ENCODE results near the gene SDR42E2. TPM values are rescaled to one million over a fixed set of nuclear protein-coding genes. Genes with fewer than 3 reads are reported as not detected.

SDR42E2 gene
- total RNA-seq, 4 donors from 2014 or later: not detected

DNA sequence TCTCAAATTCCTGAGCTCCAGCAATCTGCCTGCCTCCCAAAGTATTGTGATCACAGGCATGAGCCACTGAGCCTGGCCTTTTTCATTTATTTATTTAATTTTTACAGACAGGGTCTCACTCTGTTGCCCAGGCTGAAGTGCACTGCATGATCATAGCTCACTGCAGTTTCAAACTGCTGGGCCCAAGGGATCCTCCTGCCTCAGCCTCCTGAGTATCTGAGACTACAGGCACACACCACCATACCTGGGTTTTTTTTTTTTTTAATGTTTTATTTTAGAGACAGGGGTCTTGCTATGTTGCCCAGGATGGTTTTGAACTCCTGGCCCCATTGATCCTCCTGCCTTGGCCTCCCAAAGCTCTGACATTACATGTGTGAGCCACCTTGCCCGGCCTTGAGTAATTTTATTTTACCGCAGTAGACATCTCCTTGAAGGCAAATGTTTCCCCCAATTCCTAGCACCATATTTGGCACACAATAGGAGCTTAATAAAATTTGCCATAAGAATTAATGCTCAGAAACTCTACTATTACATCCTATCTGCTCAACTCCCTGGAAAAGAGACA is 41.9 kb downstream of the SDR42E2 start:
- WGBS, 2 donors: 92 to 98% methylated on average over 2 of the region's 2 CpGs
- intact Hi-C loops (cut with DNase I; ENCODE audit: low total_unique reads): no loop called here
- no peak for TF ChIP-seq POLR2A (IDR thresholded peaks at IDR 0.05)
- TF ChIP-seq, protein P1, sequence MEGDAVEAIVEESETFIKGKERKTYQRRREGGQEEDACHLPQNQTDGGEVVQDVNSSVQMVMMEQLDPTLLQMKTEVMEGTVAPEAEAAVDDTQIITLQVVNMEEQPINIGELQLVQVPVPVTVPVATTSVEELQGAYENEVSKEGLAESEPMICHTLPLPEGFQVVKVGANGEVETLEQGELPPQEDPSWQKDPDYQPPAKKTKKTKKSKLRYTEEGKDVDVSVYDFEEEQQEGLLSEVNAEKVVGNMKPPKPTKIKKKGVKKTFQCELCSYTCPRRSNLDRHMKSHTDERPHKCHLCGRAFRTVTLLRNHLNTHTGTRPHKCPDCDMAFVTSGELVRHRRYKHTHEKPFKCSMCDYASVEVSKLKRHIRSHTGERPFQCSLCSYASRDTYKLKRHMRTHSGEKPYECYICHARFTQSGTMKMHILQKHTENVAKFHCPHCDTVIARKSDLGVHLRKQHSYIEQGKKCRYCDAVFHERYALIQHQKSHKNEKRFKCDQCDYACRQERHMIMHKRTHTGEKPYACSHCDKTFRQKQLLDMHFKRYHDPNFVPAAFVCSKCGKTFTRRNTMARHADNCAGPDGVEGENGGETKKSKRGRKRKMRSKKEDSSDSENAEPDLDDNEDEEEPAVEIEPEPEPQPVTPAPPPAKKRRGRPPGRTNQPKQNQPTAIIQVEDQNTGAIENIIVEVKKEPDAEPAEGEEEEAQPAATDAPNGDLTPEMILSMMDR (IDR thresholded peaks at IDR 0.05): no peak
- DNase-seq (ENCODE audit: low spot score in 2 of 2): no peak
- H3K4me3 ChIP-seq (ENCODE audit: low read depth, poor library complexity, severe bottlenecking): no peak overlapping the region

DNA sequence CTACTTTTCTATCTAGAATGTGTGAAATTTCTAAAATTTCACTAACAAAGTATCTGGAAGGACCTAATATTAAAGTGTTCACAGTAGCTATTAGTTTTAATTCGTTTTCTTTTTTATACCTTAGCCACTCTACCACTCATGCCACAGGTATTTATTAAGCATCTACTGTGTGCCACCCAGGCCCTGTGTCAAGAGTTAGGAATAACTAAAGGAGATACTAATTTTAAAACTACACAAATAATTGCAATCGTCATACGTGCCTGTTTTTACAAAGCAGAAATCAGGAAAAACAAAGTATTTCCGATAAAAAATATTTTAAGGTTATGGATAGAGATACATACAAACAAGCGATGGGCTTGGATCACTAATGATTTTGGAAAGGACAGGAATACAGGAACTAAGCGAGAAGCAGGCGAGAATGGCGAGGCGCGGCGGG is 43.3 kb downstream of the SDR42E2 start:
- TF ChIP-seq POLR2A (IDR thresholded peaks at IDR 0.05): no peak
- TF ChIP-seq, protein P1 (IDR thresholded peaks at IDR 0.05): no peak
- 3% methylated on average over 11 of the region's 11 CpGs for WGBS, 2 donors
- DNase-seq (ENCODE audit: low spot score in 2 of 2): no peak
- H3K4me3 ChIP-seq (ENCODE audit: low read depth, poor library complexity, severe bottlenecking): no peak overlapping the region
- intact Hi-C loops (cut with DNase I; ENCODE audit: low total_unique reads): no loop called here

DNA sequence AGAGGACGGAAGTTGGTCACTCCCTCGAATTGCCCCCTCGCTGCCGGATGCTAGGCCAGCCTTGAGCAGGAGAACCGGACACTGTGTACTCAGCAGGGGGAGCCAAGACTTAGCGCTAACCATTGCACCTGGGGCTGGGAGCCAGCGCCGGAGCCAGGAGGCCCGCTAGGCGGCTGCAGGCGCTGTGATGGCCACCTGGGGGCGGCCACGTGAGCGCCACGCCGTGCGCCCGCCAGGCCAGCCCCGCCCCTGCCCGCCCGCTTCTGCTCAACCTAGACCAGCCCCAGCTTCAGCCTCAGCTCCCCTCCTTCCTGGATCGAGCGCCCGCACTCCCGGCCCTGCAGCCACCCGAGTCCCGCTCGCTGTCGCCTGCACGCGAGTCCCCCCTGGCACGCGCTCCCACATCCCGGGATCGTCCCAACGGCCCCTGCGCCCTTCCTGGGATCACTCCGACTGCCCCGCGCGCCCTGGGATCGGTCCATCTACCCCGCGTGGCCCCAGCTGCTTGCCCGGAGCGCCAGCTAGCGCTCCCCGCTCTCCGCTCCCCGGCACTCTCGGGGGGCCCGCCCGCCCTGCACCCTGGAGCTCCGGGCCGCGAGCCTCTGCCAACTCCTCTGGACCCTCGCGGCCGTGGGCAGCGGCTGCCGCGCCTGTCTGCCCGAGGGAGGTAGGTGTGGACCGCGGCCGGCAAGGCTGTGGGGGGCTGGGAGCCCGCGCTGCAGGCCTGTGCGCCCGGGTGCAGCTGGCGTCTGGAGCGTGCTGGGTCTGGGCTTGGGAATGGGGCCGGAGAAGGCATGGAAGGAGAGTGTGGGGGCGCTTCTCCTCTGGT is 43.9 kb downstream of the SDR42E2 start, which contains the start of gene EEF2K:
EEF2K (plus strand) TSS at position 266 of the 829 bp plus-strand sequence. CDS start 19,452 bp downstream, outside the sequence.
- DNase-seq (ENCODE audit: low spot score in 2 of 2): peak; percentile 90 to 98
- no peak for TF ChIP-seq POLR2A (IDR thresholded peaks at IDR 0.05)
- TF ChIP-seq, protein P1 (IDR thresholded peaks at IDR 0.05): peak in 1 of 3 donors; percentile 67
- WGBS, 2 donors: 0% methylated on average over 49 to 60 of the region's 74 CpGs
- peak within 1 kb of the TSS; percentile 97 for H3K4me3 ChIP-seq (ENCODE audit: low read depth, poor library complexity, severe bottlenecking)
- intact Hi-C loops (cut with DNase I; ENCODE audit: low total_unique reads): no loop called here

DNA sequence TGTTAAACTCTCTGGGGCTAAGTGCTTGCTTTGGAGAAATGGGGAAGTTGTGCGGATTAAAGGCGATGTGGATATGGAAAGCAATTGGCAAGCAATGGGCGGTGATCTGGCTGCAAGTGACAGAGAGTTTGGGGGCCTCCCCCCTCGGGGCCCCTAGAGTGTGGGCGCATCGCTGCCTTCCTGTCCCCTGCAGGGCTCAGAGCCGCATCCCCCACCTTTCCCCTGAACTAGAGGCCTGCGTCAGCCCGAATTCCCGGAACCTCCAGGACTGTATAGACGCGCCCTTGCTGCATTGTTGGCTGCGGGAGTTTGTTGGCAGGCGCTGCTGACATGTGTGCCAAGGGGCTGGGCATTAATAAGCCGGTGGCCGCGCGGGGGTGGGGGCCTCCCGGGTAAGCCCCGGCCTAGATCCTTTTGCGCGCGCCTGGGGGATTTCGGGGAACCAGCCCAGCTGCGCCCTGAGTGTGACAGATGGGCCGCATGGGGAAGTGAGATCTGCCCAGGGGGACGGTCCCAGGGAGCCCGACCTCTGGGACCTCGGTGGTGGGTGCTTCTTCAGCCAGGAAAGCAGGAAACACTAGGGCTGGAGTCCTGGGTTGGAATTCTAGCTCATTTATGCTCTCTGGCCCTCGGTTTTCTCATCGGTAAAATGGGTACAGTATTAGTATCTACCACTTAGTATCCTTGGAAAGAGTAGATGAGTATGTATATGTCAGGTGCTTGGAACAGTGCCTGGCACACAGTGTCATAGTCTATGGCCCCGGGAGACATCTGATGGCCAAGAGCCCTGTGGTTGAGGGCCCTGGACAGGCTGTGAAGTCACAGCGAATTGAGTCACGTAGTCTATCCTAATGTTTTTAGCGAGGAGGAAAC is 44.8 kb downstream of the SDR42E2 start:
- 3% methylated on average over 25 to 35 of the region's 35 CpGs for WGBS, 2 donors
- intact Hi-C loops (cut with DNase I; ENCODE audit: low total_unique reads): no loop called here
- H3K4me3 ChIP-seq (ENCODE audit: low read depth, poor library complexity, severe bottlenecking): peak overlapping the region; percentile 97
- DNase-seq (ENCODE audit: low spot score in 2 of 2): peak; percentile 81 to 97
- TF ChIP-seq, protein P1 (IDR thresholded peaks at IDR 0.05): no peak

DNA sequence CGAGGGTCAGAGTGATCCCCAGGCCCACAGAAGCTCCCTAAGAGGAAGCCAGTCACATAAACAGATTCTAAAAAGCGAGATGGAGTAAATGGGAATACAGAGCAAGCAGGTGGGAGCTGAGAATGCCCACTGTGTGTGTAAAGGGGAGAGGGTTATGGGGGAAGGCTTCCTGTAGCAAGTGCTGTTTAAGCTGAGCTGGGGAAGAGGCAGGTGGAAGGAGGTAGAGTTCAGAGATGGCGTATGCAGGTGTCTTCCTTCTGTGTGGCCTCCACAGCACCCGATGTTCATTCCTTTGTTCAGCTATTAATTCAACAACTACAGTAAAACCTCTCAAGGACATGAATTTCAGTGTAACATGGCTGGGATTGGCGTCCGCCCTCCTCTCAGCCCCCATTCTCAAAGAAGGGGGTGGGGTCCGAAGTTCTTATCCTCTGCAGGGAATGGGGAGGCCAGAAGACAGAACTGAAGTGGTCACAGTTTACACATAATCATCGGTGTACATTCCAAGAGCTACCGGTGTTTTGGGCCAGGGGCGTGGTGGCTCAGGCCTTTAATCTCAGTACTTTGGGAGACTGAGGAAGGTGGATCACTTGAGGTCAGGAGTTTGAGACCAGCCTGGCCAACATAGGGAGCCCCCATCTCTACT is 45.5 kb downstream of the SDR42E2 start:
- intact Hi-C loops (cut with DNase I; ENCODE audit: low total_unique reads): no loop called here
- 29 to 36% methylated on average over 10 of the region's 10 CpGs for WGBS, 2 donors
- peak overlapping the region; percentile 97 for H3K4me3 ChIP-seq (ENCODE audit: low read depth, poor library complexity, severe bottlenecking)
- no peak for DNase-seq (ENCODE audit: low spot score in 2 of 2)
- TF ChIP-seq, protein P1 (IDR thresholded peaks at IDR 0.05): no peak
- no peak for TF ChIP-seq POLR2A (IDR thresholded peaks at IDR 0.05)
